ENCODE measurements around the gene TBC1D10A. TPM values are rescaled to one million over a fixed set of nuclear protein-coding genes. Genes with fewer than 3 reads are reported as not detected.

Gene TBC1D10A
- total RNA-seq, 1 donor: 12.9 TPM

DNA sequence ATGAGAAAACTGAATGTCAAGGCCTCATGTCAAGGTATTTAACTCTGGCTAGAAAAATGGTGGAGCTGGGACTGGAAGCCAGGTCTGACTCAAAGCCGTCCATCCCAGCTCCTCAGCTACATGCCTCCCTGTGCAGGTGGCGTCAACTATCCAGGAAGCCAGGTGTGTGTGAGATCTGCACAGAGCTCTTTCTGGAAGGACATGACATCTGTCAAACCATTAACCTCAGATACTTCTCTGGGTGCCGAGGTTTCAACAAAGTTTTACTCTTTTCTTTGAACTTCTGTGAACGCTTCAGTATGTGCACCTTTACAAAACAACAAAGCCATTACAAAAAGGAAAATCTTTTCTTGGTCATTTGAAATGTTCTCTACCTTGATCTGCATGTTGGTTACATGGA, 30.4 kb downstream of the TBC1D10A start:
- TF ChIP-seq, protein P1, sequence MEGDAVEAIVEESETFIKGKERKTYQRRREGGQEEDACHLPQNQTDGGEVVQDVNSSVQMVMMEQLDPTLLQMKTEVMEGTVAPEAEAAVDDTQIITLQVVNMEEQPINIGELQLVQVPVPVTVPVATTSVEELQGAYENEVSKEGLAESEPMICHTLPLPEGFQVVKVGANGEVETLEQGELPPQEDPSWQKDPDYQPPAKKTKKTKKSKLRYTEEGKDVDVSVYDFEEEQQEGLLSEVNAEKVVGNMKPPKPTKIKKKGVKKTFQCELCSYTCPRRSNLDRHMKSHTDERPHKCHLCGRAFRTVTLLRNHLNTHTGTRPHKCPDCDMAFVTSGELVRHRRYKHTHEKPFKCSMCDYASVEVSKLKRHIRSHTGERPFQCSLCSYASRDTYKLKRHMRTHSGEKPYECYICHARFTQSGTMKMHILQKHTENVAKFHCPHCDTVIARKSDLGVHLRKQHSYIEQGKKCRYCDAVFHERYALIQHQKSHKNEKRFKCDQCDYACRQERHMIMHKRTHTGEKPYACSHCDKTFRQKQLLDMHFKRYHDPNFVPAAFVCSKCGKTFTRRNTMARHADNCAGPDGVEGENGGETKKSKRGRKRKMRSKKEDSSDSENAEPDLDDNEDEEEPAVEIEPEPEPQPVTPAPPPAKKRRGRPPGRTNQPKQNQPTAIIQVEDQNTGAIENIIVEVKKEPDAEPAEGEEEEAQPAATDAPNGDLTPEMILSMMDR (IDR thresholded peaks at IDR 0.05; ENCODE audit: insufficient read depth, low read length): no peak
- no peak overlapping the region for H3K4me3 ChIP-seq (ENCODE audit: low read depth, low read length)
- no peak for DNase-seq (ENCODE audit: low read depth)

DNA sequence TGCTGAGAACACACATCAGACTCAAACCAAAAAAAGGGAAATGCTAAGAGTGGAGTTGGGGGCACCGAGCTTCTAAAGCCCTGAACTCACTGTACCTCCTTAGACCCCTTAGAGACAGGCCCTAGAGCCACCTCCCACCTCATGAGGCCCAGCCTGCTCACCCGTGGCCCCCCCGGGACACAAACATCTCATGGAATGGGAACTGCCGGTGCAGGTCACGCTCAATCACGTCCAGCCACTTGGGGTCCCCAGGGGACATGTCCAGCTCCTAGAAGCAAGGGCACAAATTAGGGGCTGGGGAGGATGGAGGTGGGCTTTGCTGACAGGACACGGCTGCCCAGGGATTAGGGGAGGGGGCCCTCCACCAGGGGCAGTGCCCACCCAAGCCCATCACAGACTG, 31.2 kb downstream of the TBC1D10A start:
- TF ChIP-seq, protein P1 (IDR thresholded peaks at IDR 0.05; ENCODE audit: insufficient read depth, low read length): no peak

GRCh38 chr22:30294830-30295229, 31.9 kb downstream of the TBC1D10A start:
- no peak for DNase-seq (ENCODE audit: low read depth)
- TF ChIP-seq, protein P1 (IDR thresholded peaks at IDR 0.05; ENCODE audit: insufficient read depth, low read length): no peak
- H3K4me3 ChIP-seq (ENCODE audit: low read depth, low read length): no peak overlapping the region

More for the DNA sequence above, 31.2 kb downstream of the TBC1D10A start:
- no peak for DNase-seq (ENCODE audit: low read depth)
- no peak overlapping the region for H3K4me3 ChIP-seq (ENCODE audit: low read depth, low read length)

- no peak overlapping the region for H3K4me3 ChIP-seq (ENCODE audit: low read depth, low read length)
- TF ChIP-seq, protein P1 (IDR thresholded peaks at IDR 0.05; ENCODE audit: insufficient read depth, low read length): no peak
- DNase-seq (ENCODE audit: low read depth): no peak
These were observed 32.7 kb downstream of the TBC1D10A start for GRCh38 chr22:30294066-30294465.

GRCh38 chr22:30293026-30293425, 33.7 kb downstream of the TBC1D10A start:
- TF ChIP-seq, protein P1 (IDR thresholded peaks at IDR 0.05; ENCODE audit: insufficient read depth, low read length): no peak
- H3K4me3 ChIP-seq (ENCODE audit: low read depth, low read length): no peak overlapping the region
- no peak for DNase-seq (ENCODE audit: low read depth)

DNA sequence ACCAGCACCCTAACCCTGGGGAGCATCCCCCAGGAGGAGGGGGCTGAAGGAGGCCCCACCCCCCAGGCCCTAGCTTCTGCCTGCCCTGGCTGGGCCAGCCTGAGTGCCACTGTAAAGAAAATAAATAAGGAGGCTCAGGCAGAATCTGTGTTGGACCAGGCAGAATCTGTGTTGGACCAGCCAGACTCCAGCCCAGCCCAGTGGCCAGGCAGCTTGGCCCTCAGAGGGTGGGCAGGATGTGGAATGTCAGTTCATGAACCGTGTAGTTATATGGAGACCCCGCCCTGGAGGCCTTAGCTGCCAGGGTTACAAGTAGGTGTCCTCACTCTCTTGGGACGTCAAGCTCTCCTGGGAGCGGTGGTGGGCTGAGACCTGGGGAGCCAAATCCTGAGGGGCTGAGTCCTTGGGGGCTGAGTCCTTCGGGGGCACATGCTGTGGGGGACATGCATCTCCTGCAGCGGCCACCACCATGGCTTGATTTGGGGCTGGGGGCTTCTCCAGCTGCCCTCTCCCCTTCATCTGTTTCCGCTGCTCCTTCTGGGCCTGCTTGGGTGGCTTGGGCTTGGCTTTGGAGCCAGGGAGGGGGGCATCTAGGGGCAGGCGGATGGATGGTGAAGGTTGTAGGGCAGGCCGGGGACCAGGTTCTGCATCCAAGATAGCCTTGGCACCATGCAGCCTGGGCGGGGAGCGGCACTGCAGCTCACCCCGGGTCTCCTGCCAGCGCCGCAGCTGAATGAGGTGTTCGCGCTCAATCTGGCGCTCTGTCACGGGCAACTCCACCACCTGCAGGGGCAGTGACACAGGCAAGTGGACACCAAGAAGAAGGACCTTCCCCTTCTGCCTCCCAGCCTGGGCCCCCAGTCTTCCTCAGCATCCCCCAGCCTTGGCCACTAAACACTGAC, 34.4 kb downstream of the TBC1D10A start:
- TF ChIP-seq, protein P1 (IDR thresholded peaks at IDR 0.05; ENCODE audit: insufficient read depth, low read length): no peak
- no peak for DNase-seq (ENCODE audit: low read depth)
- no peak overlapping the region for H3K4me3 ChIP-seq (ENCODE audit: low read depth, low read length)
